SK-N-SH treated with all-trans-retinoic acid at 6 μM for 48 hours (cell line): ENCODE data around the gene FNDC11.

Experiments used
- ATAC-seq: fragments of 200-7000 bp; cut with Tn5 transposase; 3 replicates; pipeline ENCODE4 v1.9.1; 2020; ENCODE audit warnings: mild to moderate bottlenecking, moderate library complexity
- ARNTL ChIP-seq: fragments of 450-650 bp; formaldehyde crosslinking; IDR thresholded peaks from 2 replicates; pipeline ENCODE4 v1.5.0; 2020; ENCODE audit warnings: low read depth, mild to moderate bottlenecking, moderate library complexity, borderline replicate concordance
- BACH2 ChIP-seq: fragments of 250-450 bp; sonication (Bioruptor Pico); IDR thresholded peaks from 2 replicates; pipeline ENCODE4 v1.9.0; 2021; ENCODE audit warnings: mild to moderate bottlenecking, borderline replicate concordance
- CREB5 ChIP-seq: fragments of 250-450 bp; sonication (Bioruptor Pico); IDR thresholded peaks from 2 replicates; pipeline ENCODE4 v1.5.1; 2020; ENCODE audit warnings: low read depth, mild to moderate bottlenecking, moderate library complexity
- CSRNP3 ChIP-seq: fragments of 250-450 bp; sonication (Bioruptor Pico); IDR thresholded peaks from 2 replicates; pipeline ENCODE4 v1.5.1; 2021; ENCODE audit warnings: mild to moderate bottlenecking, moderate library complexity
- GLIS3 ChIP-seq: fragments of 250-450 bp; sonication (Bioruptor Pico); IDR thresholded peaks from 2 replicates; pipeline ENCODE4 v1.5.0; 2020; ENCODE audit warnings: mild to moderate bottlenecking, moderate library complexity
- ISL1 ChIP-seq: fragments of 250-450 bp; sonication (Bioruptor Pico); IDR thresholded peaks from 2 replicates; pipeline ENCODE4 v2.1.2; 2022; ENCODE audit warnings: mild to moderate bottlenecking, moderate library complexity
- OSR1 ChIP-seq: fragments of 250-450 bp; sonication (Bioruptor Pico); IDR thresholded peaks from 2 replicates; pipeline ENCODE4 v1.8.0; 2022; ENCODE audit warnings: moderate library complexity, mild to moderate bottlenecking, inconsistent platforms
- PATZ1 ChIP-seq: fragments of 250-450 bp; sonication (Bioruptor Pico); IDR thresholded peaks from 2 replicates; pipeline ENCODE4 v1.8.0; 2020; ENCODE audit warnings: mild to moderate bottlenecking, moderate library complexity, borderline replicate concordance
- POU6F1 ChIP-seq: fragments of 250-450 bp; sonication (Bioruptor Pico); IDR thresholded peaks from 2 replicates; pipeline ENCODE4 v1.8.0; 2021; ENCODE audit warnings: low read depth, mild to moderate bottlenecking, moderate library complexity, borderline replicate concordance
- PPARA ChIP-seq: fragments of 250-450 bp; sonication (Bioruptor Pico); IDR thresholded peaks from 2 replicates; pipeline ENCODE4 v1.5.0; 2020; ENCODE audit warnings: mild to moderate bottlenecking, borderline replicate concordance
- RARB ChIP-seq: fragments of 250-450 bp; sonication (Bioruptor Pico); IDR thresholded peaks from 2 replicates; pipeline ENCODE4 v1.8.0; 2021; ENCODE audit warnings: mild to moderate bottlenecking, moderate library complexity
- SNAI2 ChIP-seq: fragments of 250-450 bp; sonication (Bioruptor Pico); IDR thresholded peaks from 2 replicates; pipeline ENCODE4 v1.5.0; 2020; ENCODE audit warnings: mild to moderate bottlenecking, moderate library complexity
- TCF4 ChIP-seq: fragments of 250-450 bp; sonication (Bioruptor Pico); IDR thresholded peaks from 2 replicates; pipeline ENCODE4 v1.8.0; 2021; ENCODE audit warnings: mild to moderate bottlenecking, moderate library complexity, borderline replicate concordance
- TOX ChIP-seq: fragments of 250-450 bp; sonication (Bioruptor Pico); IDR thresholded peaks from 2 replicates; pipeline ENCODE4 v1.8.0; 2021; ENCODE audit warnings: mild to moderate bottlenecking, moderate library complexity, borderline replicate concordance
- TSHZ2 ChIP-seq: fragments of 250-450 bp; sonication (Bioruptor Pico); IDR thresholded peaks from 2 replicates; pipeline ENCODE4 v1.5.0; 2020; ENCODE audit warnings: mild to moderate bottlenecking, moderate library complexity
- ZC3H10 ChIP-seq: fragments of 250-450 bp; sonication (Bioruptor Pico); IDR thresholded peaks from 2 replicates; pipeline ENCODE4 v1.5.1; 2021; ENCODE audit warnings: mild to moderate bottlenecking, moderate library complexity
- ZFP3 ChIP-seq: fragments of 250-450 bp; sonication (Bioruptor Pico); IDR thresholded peaks from 2 replicates; pipeline ENCODE4 v1.5.0; 2020; ENCODE audit warnings: mild to moderate bottlenecking, moderate library complexity
- ZFP30 ChIP-seq: fragments of 450-650 bp; formaldehyde crosslinking; IDR thresholded peaks from 2 replicates; pipeline ENCODE4 v1.5.0; 2022; ENCODE audit warnings: mild to moderate bottlenecking, moderate library complexity
- ZNF565 ChIP-seq: fragments of 450-650 bp; formaldehyde crosslinking; conservative IDR thresholded peaks from 2 replicates; pipeline ENCODE4 v1.5.0; 2020; ENCODE audit warnings: low read depth, mild to moderate bottlenecking, moderate library complexity
- ZNF70 ChIP-seq: fragments of 450-650 bp; formaldehyde crosslinking; IDR thresholded peaks from 2 replicates; pipeline ENCODE4 v1.5.0; 2020; ENCODE audit warnings: mild to moderate bottlenecking, moderate library complexity

Gene FNDC11

GRCh38 chr20:63542031-63542559 is 11.9 kb upstream of the FNDC11 start:
- no peak for TF ChIP-seq CSRNP3 (CRISPR knock-in tag)
- TF ChIP-seq ZNF70: no peak
- TF ChIP-seq OSR1: no peak
- no peak for TF ChIP-seq TCF4
- no peak for TF ChIP-seq ZFP3
- TF ChIP-seq BACH2 (CRISPR knock-in tag): no peak
- no peak for TF ChIP-seq ZC3H10 (CRISPR knock-in tag)
- no peak for TF ChIP-seq PPARA
- no peak for TF ChIP-seq GLIS3
- TF ChIP-seq CREB5: no peak
- no peak for TF ChIP-seq ZNF565
- TF ChIP-seq ARNTL: no peak
- no peak for TF ChIP-seq ZFP30 (CRISPR knock-in tag)
- TF ChIP-seq TSHZ2 (CRISPR knock-in tag): no peak
- ATAC-seq: no peak

- TF ChIP-seq POU6F1 (no peak), GLIS3 (no peak), PATZ1 (CRISPR knock-in tag) (no peak), BACH2 (CRISPR knock-in tag) (no peak), TOX (CRISPR knock-in tag) (no peak), PPARA (no peak), TSHZ2 (CRISPR knock-in tag) (no peak), CREB5 (no peak), OSR1 (no peak), SNAI2 (CRISPR knock-in tag) (no peak), ISL1 (CRISPR knock-in tag) (no peak), CSRNP3 (CRISPR knock-in tag) (no peak), RARB (CRISPR knock-in tag) (no peak), ZFP3 (no peak), ZFP30 (CRISPR knock-in tag) (no peak)
- TF ChIP-seq, all 23 proteins: peak for 0
- no peak for ATAC-seq
These were observed 11.3 kb upstream of the FNDC11 start for GRCh38 chr20:63542696-63543095.
